ENCODE measurements around the gene EIF2AK2.
A peak's percentile ranks its signal among the peaks of the same experiment; 100 is the strongest.

Gene EIF2AK2

GRCh38 chr2:37091873-37092272 lies 64.9 kb downstream of the EIF2AK2 start:
- Mint-ChIP-seq H3K4me1 (peaks cover 7% of the 10 kb centered on the region), H3K4me3 (no peak overlapping the region), H3K9me3 (no peaks in the 10 kb centered on the region), H3K27ac (no peak overlapping the region), H3K36me3 (peaks cover 94% of the 10 kb centered on the region)
- DNase-seq (ENCODE audit: low spot score in 2 of 2) (no peak), ATAC-seq (no peak)

GRCh38 chr2:37090019-37090477 lies 66.7 kb downstream of the EIF2AK2 start:
- Mint-ChIP-seq H3K4me3 (no peak overlapping the region), H3K4me1 (peaks cover 7% of the 10 kb centered on the region), H3K27ac (no peak overlapping the region), H3K9me3 (no peaks in the 10 kb centered on the region), H3K36me3 (peaks cover 76% of the 10 kb centered on the region)
- ATAC-seq (no peak), DNase-seq (ENCODE audit: low spot score in 2 of 2) (no peak)

GRCh38 chr2:37085731-37086147 lies 71.0 kb downstream of the EIF2AK2 start:
- peaks cover 53% of the 10 kb centered on the region for H3K36me3 Mint-ChIP-seq
- H3K4me1 Mint-ChIP-seq, result peaks cover 31% of the 10 kb centered on the region
- H3K9me3 Mint-ChIP-seq, result no peaks in the 10 kb centered on the region
- no peak overlapping the region for H3K27ac Mint-ChIP-seq
- no peak overlapping the region for H3K4me3 Mint-ChIP-seq
- ATAC-seq, result peak; percentile 25
- no peak for DNase-seq (ENCODE audit: low spot score in 2 of 2)

- H3K4me1 Mint-ChIP-seq, result peaks cover 41% of the 10 kb centered on the region
- no peak for DNase-seq (ENCODE audit: low spot score in 2 of 2)
- no peaks in the 10 kb centered on the region for H3K9me3 Mint-ChIP-seq
- ATAC-seq, result no peak
- no peak overlapping the region for H3K4me3 Mint-ChIP-seq
- no peak overlapping the region for H3K27ac Mint-ChIP-seq
- peaks cover 51% of the 10 kb centered on the region for H3K36me3 Mint-ChIP-seq
Measured at GRCh38 chr2:37084797-37085196, 72.0 kb downstream of the EIF2AK2 start.

- Mint-ChIP-seq H3K36me3 (peaks cover 45% of the 10 kb centered on the region), H3K27ac (no peak within 1 kb of the TSS), H3K9me3 (no peaks in the 10 kb centered on the region), H3K4me1 (peaks cover 45% of the 10 kb centered on the region), H3K4me3 (no peak within 1 kb of the TSS)
- ATAC-seq (peak; percentile 90), DNase-seq (ENCODE audit: low spot score in 2 of 2) (peak; percentile 84 to 97)
Measured at GRCh38 chr2:37083873-37084794, 72.6 kb downstream of the EIF2AK2 start, which contains the start of the genes GPATCH11 and HEATR5B. Gene GPATCH11, plus strand, starts transcription at chr2:37084518. Its CDS starts 3,864 bp downstream, at chr2:37088382. Gene HEATR5B, minus strand, starts transcription at chr2:37084372. Its CDS starts 958 bp downstream, at chr2:37083414.

- Mint-ChIP-seq H3K4me1 (peaks cover 44% of the 10 kb centered on the region), H3K9me3 (no peaks in the 10 kb centered on the region), H3K4me3 (peak overlapping the region; percentile 14), H3K27ac (peak overlapping the region; percentile 53), H3K36me3 (peaks cover 59% of the 10 kb centered on the region)
- DNase-seq (ENCODE audit: low spot score in 2 of 2) (no peak), ATAC-seq (no peak)
Measured at GRCh38 chr2:37080689-37081088, 76.1 kb downstream of the EIF2AK2 start.

GRCh38 chr2:37080266-37080665 lies 76.5 kb downstream of the EIF2AK2 start:
- H3K27ac Mint-ChIP-seq, result peak overlapping the region; percentile 53
- H3K36me3 Mint-ChIP-seq, result peaks cover 63% of the 10 kb centered on the region
- H3K9me3 Mint-ChIP-seq, result no peaks in the 10 kb centered on the region
- peak overlapping the region; percentile 14 for H3K4me3 Mint-ChIP-seq
- ATAC-seq, result no peak
- DNase-seq (ENCODE audit: low spot score in 2 of 2), result no peak
- H3K4me1 Mint-ChIP-seq, result peaks cover 44% of the 10 kb centered on the region

GRCh38 chr2:37070931-37071330 lies 85.8 kb downstream of the EIF2AK2 start:
- Mint-ChIP-seq H3K4me1 (peaks cover 27% of the 10 kb centered on the region), H3K4me3 (no peak overlapping the region), H3K27ac (no peak overlapping the region), H3K36me3 (peaks cover 97% of the 10 kb centered on the region), H3K9me3 (no peaks in the 10 kb centered on the region)
- DNase-seq (ENCODE audit: low spot score in 2 of 2) (no peak), ATAC-seq (no peak)

- DNase-seq (ENCODE audit: low spot score in 2 of 2), result no peak
- Mint-ChIP-seq H3K27ac (no peak overlapping the region), H3K4me3 (no peak overlapping the region), H3K9me3 (no peaks in the 10 kb centered on the region), H3K36me3 (peaks cover 97% of the 10 kb centered on the region), H3K4me1 (peaks cover 17% of the 10 kb centered on the region)
- no peak for ATAC-seq
Measured at GRCh38 chr2:37068686-37069085, 88.1 kb downstream of the EIF2AK2 start.

GRCh38 chr2:37061776-37062175 lies 95.0 kb downstream of the EIF2AK2 start:
- H3K36me3 Mint-ChIP-seq, result peaks cover 100% of the 10 kb centered on the region
- DNase-seq (ENCODE audit: low spot score in 2 of 2), result no peak

GRCh38 chr2:37061013-37061711 lies 95.6 kb downstream of the EIF2AK2 start:
- no peak for DNase-seq (ENCODE audit: low spot score in 2 of 2)
- ATAC-seq, result no peak
- Mint-ChIP-seq H3K27ac (no peak overlapping the region), H3K9me3 (no peaks in the 10 kb centered on the region), H3K4me1 (no peaks in the 10 kb centered on the region), H3K4me3 (no peak overlapping the region), H3K36me3 (peaks cover 100% of the 10 kb centered on the region)

More at GRCh38 chr2:37061776-37062175, 95.0 kb downstream of the EIF2AK2 start:
- no peak for ATAC-seq
- H3K27ac Mint-ChIP-seq, result no peak overlapping the region
- no peaks in the 10 kb centered on the region for H3K9me3 Mint-ChIP-seq
- H3K4me3 Mint-ChIP-seq, result no peak overlapping the region
- no peaks in the 10 kb centered on the region for H3K4me1 Mint-ChIP-seq

- Mint-ChIP-seq H3K4me1 (no peaks in the 10 kb centered on the region), H3K27ac (peak overlapping the region; percentile 20), H3K9me3 (no peaks in the 10 kb centered on the region), H3K36me3 (peaks cover 100% of the 10 kb centered on the region), H3K4me3 (no peak overlapping the region)
- no peak for DNase-seq (ENCODE audit: low spot score in 2 of 2)
- ATAC-seq, result no peak
Measured at GRCh38 chr2:37060446-37060845, 96.3 kb downstream of the EIF2AK2 start.

GRCh38 chr2:37059841-37060240 lies 96.9 kb downstream of the EIF2AK2 start:
- no peaks in the 10 kb centered on the region for H3K9me3 Mint-ChIP-seq
- peaks cover 100% of the 10 kb centered on the region for H3K36me3 Mint-ChIP-seq
- DNase-seq (ENCODE audit: low spot score in 2 of 2) (no peak), ATAC-seq (no peak)
- H3K4me1 Mint-ChIP-seq, result no peaks in the 10 kb centered on the region
- no peak overlapping the region for H3K4me3 Mint-ChIP-seq
- H3K27ac Mint-ChIP-seq, result peak overlapping the region; percentile 20

- Mint-ChIP-seq H3K36me3 (peaks cover 92% of the 10 kb centered on the region), H3K9me3 (no peaks in the 10 kb centered on the region)
Measured at GRCh38 chr2:37052600-37053332, 104.0 kb downstream of the EIF2AK2 start.

More at GRCh38 chr2:37052600-37053332, 104.0 kb downstream of the EIF2AK2 start:
- no peak for DNase-seq (ENCODE audit: low spot score in 2 of 2)
- Mint-ChIP-seq H3K27ac (no peak overlapping the region), H3K4me3 (no peak overlapping the region), H3K4me1 (no peaks in the 10 kb centered on the region)
- no peak for ATAC-seq

Measured in stimulated activated effector memory CD8-positive, alpha-beta T cell treated with anti-CD3 and anti-CD28 coated beads, Interleukin-12 subunit alpha, Interleukin-12 subunit beta, amount 100 ng/mL, for 72 hours (primary cell).